ENCODE measurements around the gene LDLRAD4. TPM values are rescaled to one million over a fixed set of nuclear protein-coding genes. Genes with fewer than 3 reads are reported as not detected.

The LDLRAD4 gene
- total and polyA plus RNA-seq, 9 of the 15 experiments (the other 6 are each of a cell fraction or from before 2014, with no cell fraction given) = 0.01 TPM; not detected in 8

DNA sequence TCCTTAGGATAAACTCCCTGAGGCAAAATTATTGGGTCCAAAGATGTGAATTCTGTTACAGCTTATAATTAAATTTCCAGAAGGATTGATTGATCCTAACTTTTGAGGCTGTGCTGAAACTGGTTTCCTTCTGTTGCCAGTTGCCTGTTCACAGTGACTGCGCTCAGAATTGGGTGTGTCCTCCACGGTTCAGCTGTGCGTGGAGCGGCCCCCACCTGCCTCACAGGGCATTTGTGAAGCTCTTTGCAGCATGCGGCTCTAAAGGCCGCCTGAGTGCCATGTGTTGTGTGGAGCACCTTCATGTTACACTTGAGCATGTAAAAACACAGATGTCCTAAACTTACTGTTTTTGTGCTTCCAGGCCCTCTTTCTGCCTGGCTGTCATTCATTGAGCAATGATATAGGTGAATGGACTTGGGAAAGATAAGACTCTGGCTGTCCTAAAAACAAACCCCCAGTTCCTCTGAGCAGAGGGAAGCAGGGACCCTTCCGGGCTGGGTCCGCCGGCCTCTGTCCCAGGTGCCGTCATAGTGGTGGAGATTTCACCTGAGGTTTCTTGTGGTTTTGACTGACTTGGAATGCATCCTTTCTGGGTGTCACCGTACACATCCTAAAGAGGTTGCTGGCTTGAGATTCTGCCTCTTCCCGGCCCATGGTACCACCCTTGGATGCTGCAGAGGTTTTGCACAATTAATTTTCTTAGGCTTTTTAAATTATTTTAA lies 173.6 kb downstream of the LDLRAD4 start:
- CTCF ChIA-PET (ENCODE audit: low intra/inter-chr PET ratio) = no interaction called here
- H2AFZ ChIP-seq (ENCODE audit: low read depth, low read length) = no peak overlapping the region
- no peak overlapping the region for H3K4me2 ChIP-seq (ENCODE audit: insufficient read depth, low read length)
- no peaks in the 10 kb centered on the region for H3K4me1 ChIP-seq (replicated peaks in 1 of 2; ENCODE audit: control insufficient read depth in 2 of 2, insufficient read depth in 2 of 2, low read length in 2 of 2)
- H3K36me3 ChIP-seq (ENCODE audit: control insufficient read depth, insufficient read depth, low read length) = no peaks in the 10 kb centered on the region
- in situ Hi-C loops (cut with MboI) = no loop called here
- no peak overlapping the region for H3K4me3 ChIP-seq
- WGBS (ENCODE audit: insufficient coverage, low coverage, missing lambda C conversion rate) = 0% methylated on average over 12 of the region's 12 CpGs
- no peak overlapping the region for H3K27ac ChIP-seq (ENCODE audit: extremely low read depth, low read depth, low read length)
- no peak for DNase-seq (ENCODE audit: extremely low read depth in 1 of 4, low spot score in 3 of 4)
- POLR2A ChIA-PET = interaction anchor here (0.6 to 1.0 kb wide), 2 partner anchors 10 to 35 kb away, joined by 3 to 4 read pairs; no protein-coding TSS in a partner anchor
- no peaks in the 10 kb centered on the region for H4K20me1 ChIP-seq (replicated peaks; ENCODE audit: control insufficient read depth, insufficient read depth, low read length)
- no peaks in the 10 kb centered on the region for H3K9me3 ChIP-seq (replicated peaks; ENCODE audit: control insufficient read depth, insufficient read depth, low read depth, low read length)
- no TSS peak for BruUV-seq (replicated peaks)
- no peaks in the 10 kb centered on the region for H3K79me2 ChIP-seq (ENCODE audit: control insufficient read depth, insufficient read depth, low read length)
- H3K9me1 ChIP-seq (ENCODE audit: control insufficient read depth, insufficient read depth, low read length) = no peaks in the 10 kb centered on the region
- no peak for FAIRE-seq
- ATAC-seq = no peak
- intact Hi-C loops (cut with micrococcal nuclease) = no loop called here
- peaks cover 5 to 28% of the 10 kb centered on the region in 2 experiments; a peak in 3 of 5 replicates for H3K27me3 ChIP-seq (ENCODE audit: control insufficient read depth in 2 of 2, insufficient read depth in 2 of 2, low read length in 2 of 2)
- no peak overlapping the region for H3K9ac ChIP-seq (ENCODE audit: insufficient read depth in 1 of 2, low read depth in 2 of 2, low read length in 2 of 2)
- no peak for TF ChIP-seq CC2D1A (IDR thresholded peaks at IDR 0.05)
- no peak for TF ChIP-seq ZNF551 (CRISPR knock-in tag; IDR thresholded peaks at IDR 0.05)
- TF ChIP-seq, protein P1, sequence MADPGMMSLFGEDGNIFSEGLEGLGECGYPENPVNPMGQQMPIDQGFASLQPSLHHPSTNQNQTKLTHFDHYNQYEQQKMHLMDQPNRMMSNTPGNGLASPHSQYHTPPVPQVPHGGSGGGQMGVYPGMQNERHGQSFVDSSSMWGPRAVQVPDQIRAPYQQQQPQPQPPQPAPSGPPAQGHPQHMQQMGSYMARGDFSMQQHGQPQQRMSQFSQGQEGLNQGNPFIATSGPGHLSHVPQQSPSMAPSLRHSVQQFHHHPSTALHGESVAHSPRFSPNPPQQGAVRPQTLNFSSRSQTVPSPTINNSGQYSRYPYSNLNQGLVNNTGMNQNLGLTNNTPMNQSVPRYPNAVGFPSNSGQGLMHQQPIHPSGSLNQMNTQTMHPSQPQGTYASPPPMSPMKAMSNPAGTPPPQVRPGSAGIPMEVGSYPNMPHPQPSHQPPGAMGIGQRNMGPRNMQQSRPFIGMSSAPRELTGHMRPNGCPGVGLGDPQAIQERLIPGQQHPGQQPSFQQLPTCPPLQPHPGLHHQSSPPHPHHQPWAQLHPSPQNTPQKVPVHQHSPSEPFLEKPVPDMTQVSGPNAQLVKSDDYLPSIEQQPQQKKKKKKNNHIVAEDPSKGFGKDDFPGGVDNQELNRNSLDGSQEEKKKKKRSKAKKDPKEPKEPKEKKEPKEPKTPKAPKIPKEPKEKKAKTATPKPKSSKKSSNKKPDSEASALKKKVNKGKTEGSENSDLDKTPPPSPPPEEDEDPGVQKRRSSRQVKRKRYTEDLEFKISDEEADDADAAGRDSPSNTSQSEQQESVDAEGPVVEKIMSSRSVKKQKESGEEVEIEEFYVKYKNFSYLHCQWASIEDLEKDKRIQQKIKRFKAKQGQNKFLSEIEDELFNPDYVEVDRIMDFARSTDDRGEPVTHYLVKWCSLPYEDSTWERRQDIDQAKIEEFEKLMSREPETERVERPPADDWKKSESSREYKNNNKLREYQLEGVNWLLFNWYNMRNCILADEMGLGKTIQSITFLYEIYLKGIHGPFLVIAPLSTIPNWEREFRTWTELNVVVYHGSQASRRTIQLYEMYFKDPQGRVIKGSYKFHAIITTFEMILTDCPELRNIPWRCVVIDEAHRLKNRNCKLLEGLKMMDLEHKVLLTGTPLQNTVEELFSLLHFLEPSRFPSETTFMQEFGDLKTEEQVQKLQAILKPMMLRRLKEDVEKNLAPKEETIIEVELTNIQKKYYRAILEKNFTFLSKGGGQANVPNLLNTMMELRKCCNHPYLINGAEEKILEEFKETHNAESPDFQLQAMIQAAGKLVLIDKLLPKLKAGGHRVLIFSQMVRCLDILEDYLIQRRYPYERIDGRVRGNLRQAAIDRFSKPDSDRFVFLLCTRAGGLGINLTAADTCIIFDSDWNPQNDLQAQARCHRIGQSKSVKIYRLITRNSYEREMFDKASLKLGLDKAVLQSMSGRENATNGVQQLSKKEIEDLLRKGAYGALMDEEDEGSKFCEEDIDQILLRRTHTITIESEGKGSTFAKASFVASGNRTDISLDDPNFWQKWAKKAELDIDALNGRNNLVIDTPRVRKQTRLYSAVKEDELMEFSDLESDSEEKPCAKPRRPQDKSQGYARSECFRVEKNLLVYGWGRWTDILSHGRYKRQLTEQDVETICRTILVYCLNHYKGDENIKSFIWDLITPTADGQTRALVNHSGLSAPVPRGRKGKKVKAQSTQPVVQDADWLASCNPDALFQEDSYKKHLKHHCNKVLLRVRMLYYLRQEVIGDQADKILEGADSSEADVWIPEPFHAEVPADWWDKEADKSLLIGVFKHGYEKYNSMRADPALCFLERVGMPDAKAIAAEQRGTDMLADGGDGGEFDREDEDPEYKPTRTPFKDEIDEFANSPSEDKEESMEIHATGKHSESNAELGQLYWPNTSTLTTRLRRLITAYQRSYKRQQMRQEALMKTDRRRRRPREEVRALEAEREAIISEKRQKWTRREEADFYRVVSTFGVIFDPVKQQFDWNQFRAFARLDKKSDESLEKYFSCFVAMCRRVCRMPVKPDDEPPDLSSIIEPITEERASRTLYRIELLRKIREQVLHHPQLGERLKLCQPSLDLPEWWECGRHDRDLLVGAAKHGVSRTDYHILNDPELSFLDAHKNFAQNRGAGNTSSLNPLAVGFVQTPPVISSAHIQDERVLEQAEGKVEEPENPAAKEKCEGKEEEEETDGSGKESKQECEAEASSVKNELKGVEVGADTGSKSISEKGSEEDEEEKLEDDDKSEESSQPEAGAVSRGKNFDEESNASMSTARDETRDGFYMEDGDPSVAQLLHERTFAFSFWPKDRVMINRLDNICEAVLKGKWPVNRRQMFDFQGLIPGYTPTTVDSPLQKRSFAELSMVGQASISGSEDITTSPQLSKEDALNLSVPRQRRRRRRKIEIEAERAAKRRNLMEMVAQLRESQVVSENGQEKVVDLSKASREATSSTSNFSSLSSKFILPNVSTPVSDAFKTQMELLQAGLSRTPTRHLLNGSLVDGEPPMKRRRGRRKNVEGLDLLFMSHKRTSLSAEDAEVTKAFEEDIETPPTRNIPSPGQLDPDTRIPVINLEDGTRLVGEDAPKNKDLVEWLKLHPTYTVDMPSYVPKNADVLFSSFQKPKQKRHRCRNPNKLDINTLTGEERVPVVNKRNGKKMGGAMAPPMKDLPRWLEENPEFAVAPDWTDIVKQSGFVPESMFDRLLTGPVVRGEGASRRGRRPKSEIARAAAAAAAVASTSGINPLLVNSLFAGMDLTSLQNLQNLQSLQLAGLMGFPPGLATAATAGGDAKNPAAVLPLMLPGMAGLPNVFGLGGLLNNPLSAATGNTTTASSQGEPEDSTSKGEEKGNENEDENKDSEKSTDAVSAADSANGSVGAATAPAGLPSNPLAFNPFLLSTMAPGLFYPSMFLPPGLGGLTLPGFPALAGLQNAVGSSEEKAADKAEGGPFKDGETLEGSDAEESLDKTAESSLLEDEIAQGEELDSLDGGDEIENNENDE (IDR thresholded peaks at IDR 0.05; ENCODE audit: low read depth, low read length) = no peak
- TF ChIP-seq ZNF140 (CRISPR knock-in tag; IDR thresholded peaks at IDR 0.05) = no peak
- TF ChIP-seq ARID1B (IDR thresholded peaks at IDR 0.05) = no peak
- no peak for TF ChIP-seq ZNF146 (CRISPR knock-in tag; IDR thresholded peaks at IDR 0.05; ENCODE audit: unreplicated experiment)
- TF ChIP-seq POLR2G (IDR thresholded peaks at IDR 0.05; ENCODE audit: low read depth, low read length) = no peak
- no peak for TF ChIP-seq CREB1 (IDR thresholded peaks at IDR 0.05)
- TF ChIP-seq CREB1 (CRISPR knock-in tag; IDR thresholded peaks at IDR 0.05) = no peak
- TF ChIP-seq TCF3 (CRISPR knock-in tag; IDR thresholded peaks at IDR 0.05) = no peak
- no peak for TF ChIP-seq EZH2 (IDR thresholded peaks at IDR 0.05; ENCODE audit: borderline replicate concordance, low read depth, low read length)
- TF ChIP-seq CBFA2T3 (IDR thresholded peaks at IDR 0.05) = no peak
- TF ChIP-seq RBM22 (IDR thresholded peaks at IDR 0.05; ENCODE audit: low read depth, low read length, poor library complexity, severe bottlenecking) = no peak

Data from K562 (cell line).